A549 (cell line): Measurements from ENCODE around the gene OR1J1.

Experiments used
- JUNB ChIP-seq: fragments of >200 bp; sonication (Bioruptor Twin); formaldehyde crosslinking; IDR thresholded peaks from 2 replicates; pipeline ENCODE4 v1.6.1; 2016
- KDM5A ChIP-seq: fragments of 200-600 bp; sonication (generic); IDR thresholded peaks from 2 replicates; pipeline ENCODE4 v1.6.1; 2016; ENCODE audit warnings: antibody characterized with exemption, mild to moderate bottlenecking

GRCh38 chr9:122453677-122454135, 24.0 kb downstream of the OR1J1 start:
- TF ChIP-seq JUNB (no peak), KDM5A (no peak)
